DOHH2 (cell line): ENCODE results near the gene ELOVL7.

Experiments used
- H3F3A ChIP-seq: fragments of 200-600 bp; sonication (generic), shearing (Covaris generic); 2 replicates; pipeline ENCODE4 v1.6.0; 2016; ENCODE audit warnings: antibody characterized with exemption, mild to moderate bottlenecking; ENCODE audit not compliant: control insufficient read depth, insufficient read depth
- H3K27ac ChIP-seq: fragments of 200-600 bp; sonication (generic); 2 replicates; pipeline ENCODE4 v1.5.1; 2014; ENCODE audit warnings: low read depth, mild to moderate bottlenecking, low read length, moderate library complexity
- H3K27me3 ChIP-seq: fragments of 200-600 bp; sonication (generic); 2 replicates; pipeline ENCODE4 v1.6.1; 2014; ENCODE audit warnings: mild to moderate bottlenecking, low read length, mixed read lengths; ENCODE audit not compliant: control insufficient read depth
- H3K36me3 ChIP-seq: fragments of 200-600 bp; sonication (generic); 2 replicates; pipeline ENCODE4 v1.6.1; 2014; ENCODE audit warnings: mild to moderate bottlenecking, low read length, moderate library complexity, mixed read lengths; ENCODE audit not compliant: control insufficient read depth
- H3K4me1 ChIP-seq: fragments of 200-600 bp; sonication (generic); 2 replicates; pipeline ENCODE4 v1.6.1; 2014; ENCODE audit warnings: mild to moderate bottlenecking, low read length, mixed read lengths; ENCODE audit not compliant: control insufficient read depth
- H3K4me2 ChIP-seq: fragments of 200-600 bp; sonication (generic); 2 replicates; pipeline ENCODE4 v1.6.0; 2014; ENCODE audit warnings: mild to moderate bottlenecking, low read length, moderate library complexity
- H3K4me3 ChIP-seq: fragments of 200-600 bp; sonication (generic); 2 replicates; pipeline ENCODE4 v1.5.1; 2014; ENCODE audit warnings: mild to moderate bottlenecking, low read length, mixed read lengths
- H3K79me2 ChIP-seq: fragments of 200-600 bp; sonication (generic); 2 replicates; pipeline ENCODE4 v1.6.1; 2014; ENCODE audit warnings: mild to moderate bottlenecking, low read length, mixed read lengths; ENCODE audit not compliant: control insufficient read depth
- H3K9me2 ChIP-seq: fragments of 200-600 bp; sonication (generic); replicated peaks from 2 replicates; pipeline ENCODE4 v1.6.1; 2014; ENCODE audit warnings: mild to moderate bottlenecking, low read length, mixed read lengths; ENCODE audit not compliant: control insufficient read depth
- H3K9me3 ChIP-seq: fragments of 200-600 bp; sonication (generic); 2 replicates; pipeline ENCODE4 v1.6.1; 2014; ENCODE audit warnings: antibody characterized with exemption, low read length, mixed read lengths; ENCODE audit not compliant: control insufficient read depth, insufficient read depth
- H4K20me1 ChIP-seq: fragments of 200-600 bp; sonication (generic); 2 replicates; pipeline ENCODE4 v1.6.0; 2014; ENCODE audit warnings: low read depth, mild to moderate bottlenecking, antibody characterized with exemption, low read length, moderate library complexity; ENCODE audit not compliant: control insufficient read depth, insufficient read depth
- EZH2phosphoT487 ChIP-seq: fragments of 200-600 bp; sonication (generic); IDR thresholded peaks from 2 replicates; pipeline ENCODE4 v1.6.1; 2017; ENCODE audit warnings: borderline replicate concordance, mild to moderate bottlenecking, antibody characterized with exemption, low read length, moderate library complexity, mixed read lengths
- TF ChIP-seq, protein P1 (sequence below): fragments of 200-600 bp; sonication (generic); IDR thresholded peaks from one replicate; pipeline ENCODE4 v1.5.1; 2014; ENCODE audit warnings: antibody characterized with exemption, mild to moderate bottlenecking, low read depth, low read length; ENCODE audit not compliant: poor library complexity, severe bottlenecking

ELOVL7 gene

DNA sequence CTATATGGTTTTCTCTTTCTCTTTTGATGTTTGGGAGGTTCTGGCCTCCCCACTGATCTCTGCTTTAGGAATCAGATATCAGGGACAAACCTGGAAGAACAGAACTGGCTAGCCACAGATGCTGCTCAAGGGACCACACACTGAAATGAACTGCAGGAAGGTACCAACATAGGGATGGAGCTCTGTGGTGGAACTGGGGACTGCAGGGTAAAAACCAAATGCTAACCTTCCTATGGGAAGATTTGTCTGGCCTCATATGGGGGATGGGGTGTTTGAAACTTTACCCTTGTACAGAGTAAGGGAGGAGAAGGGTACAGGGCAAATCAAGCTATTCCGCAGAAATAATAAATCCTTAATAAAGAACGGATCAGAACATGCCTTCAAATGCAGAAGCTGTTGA is 49.4 kb downstream of the ELOVL7 start:
- no peak overlapping the region for H3K4me2 ChIP-seq
- no peaks in the 10 kb centered on the region for H3K79me2 ChIP-seq
- no peak overlapping the region for H3K27ac ChIP-seq
- H3K9me2 ChIP-seq, result no peaks in the 10 kb centered on the region
- H4K20me1 ChIP-seq, result no peaks in the 10 kb centered on the region
- H3K4me3 ChIP-seq, result no peak overlapping the region
- H3K36me3 ChIP-seq, result no peaks in the 10 kb centered on the region
- no peaks in the 10 kb centered on the region for H3K27me3 ChIP-seq
- no peaks in the 10 kb centered on the region for H3K4me1 ChIP-seq
- TF ChIP-seq, protein P1, sequence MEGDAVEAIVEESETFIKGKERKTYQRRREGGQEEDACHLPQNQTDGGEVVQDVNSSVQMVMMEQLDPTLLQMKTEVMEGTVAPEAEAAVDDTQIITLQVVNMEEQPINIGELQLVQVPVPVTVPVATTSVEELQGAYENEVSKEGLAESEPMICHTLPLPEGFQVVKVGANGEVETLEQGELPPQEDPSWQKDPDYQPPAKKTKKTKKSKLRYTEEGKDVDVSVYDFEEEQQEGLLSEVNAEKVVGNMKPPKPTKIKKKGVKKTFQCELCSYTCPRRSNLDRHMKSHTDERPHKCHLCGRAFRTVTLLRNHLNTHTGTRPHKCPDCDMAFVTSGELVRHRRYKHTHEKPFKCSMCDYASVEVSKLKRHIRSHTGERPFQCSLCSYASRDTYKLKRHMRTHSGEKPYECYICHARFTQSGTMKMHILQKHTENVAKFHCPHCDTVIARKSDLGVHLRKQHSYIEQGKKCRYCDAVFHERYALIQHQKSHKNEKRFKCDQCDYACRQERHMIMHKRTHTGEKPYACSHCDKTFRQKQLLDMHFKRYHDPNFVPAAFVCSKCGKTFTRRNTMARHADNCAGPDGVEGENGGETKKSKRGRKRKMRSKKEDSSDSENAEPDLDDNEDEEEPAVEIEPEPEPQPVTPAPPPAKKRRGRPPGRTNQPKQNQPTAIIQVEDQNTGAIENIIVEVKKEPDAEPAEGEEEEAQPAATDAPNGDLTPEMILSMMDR, result no peak
- TF ChIP-seq EZH2phosphoT487, result no peak
- no peaks in the 10 kb centered on the region for H3F3A ChIP-seq
- H3K9me3 ChIP-seq, result no peaks in the 10 kb centered on the region

DNA sequence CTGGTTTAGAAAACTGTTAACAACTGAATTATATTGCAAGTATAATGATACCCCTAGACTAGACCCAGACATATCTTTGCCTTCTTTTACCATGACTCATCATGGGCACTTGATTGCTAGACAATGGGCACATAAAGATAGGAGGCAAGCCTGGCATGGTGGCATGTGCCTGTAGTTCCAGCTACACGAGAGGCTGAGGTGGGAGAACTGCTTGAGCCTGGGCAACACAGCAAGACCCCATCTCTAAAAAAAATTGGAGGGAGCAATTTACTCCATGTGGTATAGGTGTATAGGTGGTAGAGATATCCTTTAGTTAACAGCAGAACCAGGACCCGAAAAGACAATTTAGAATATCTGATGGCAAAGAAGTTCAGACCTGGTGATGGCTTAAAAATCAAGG is 51.6 kb downstream of the ELOVL7 start:
- TF ChIP-seq, protein P1, result no peak
- no peak for TF ChIP-seq EZH2phosphoT487
- H3K4me3 ChIP-seq, result no peak overlapping the region
- H3K4me2 ChIP-seq, result no peak overlapping the region
- no peaks in the 10 kb centered on the region for H3K27me3 ChIP-seq
- H3F3A ChIP-seq, result no peaks in the 10 kb centered on the region
- H3K9me2 ChIP-seq, result no peaks in the 10 kb centered on the region
- no peak overlapping the region for H3K27ac ChIP-seq
- no peaks in the 10 kb centered on the region for H3K4me1 ChIP-seq
- no peaks in the 10 kb centered on the region for H3K36me3 ChIP-seq
- H3K79me2 ChIP-seq, result no peaks in the 10 kb centered on the region
- H3K9me3 ChIP-seq, result no peaks in the 10 kb centered on the region
- H4K20me1 ChIP-seq, result no peaks in the 10 kb centered on the region

DNA sequence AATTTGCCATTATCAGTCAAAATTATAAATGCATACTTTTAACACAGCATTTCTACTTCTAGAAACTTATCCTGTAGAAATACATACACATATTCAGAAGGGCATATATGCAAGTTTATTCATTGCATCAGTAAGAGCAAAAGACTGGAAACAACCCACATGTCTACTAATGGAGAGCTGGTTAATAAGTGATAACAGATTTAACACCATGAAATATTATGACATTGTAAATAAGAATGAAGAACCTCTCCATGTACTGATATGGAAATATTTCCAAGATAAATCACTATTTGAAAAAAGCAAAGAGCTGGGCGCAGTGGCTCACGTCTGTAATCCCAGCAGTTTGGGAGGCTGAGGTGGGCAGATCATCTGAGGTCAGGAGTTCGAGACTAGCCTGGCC is 54.5 kb downstream of the ELOVL7 start:
- Histone ChIP-seq H3K4me3 (no peak overlapping the region), H3K27me3 (peaks cover 2% of the 10 kb centered on the region; the same call in 1 of the 2 replicates), H3K4me2 (no peak overlapping the region), H3K4me1 (no peaks in the 10 kb centered on the region), H3K9me2 (no peaks in the 10 kb centered on the region), H3K36me3 (no peaks in the 10 kb centered on the region), H3F3A (no peaks in the 10 kb centered on the region), H3K27ac (no peak overlapping the region), H3K9me3 (no peaks in the 10 kb centered on the region), H4K20me1 (no peaks in the 10 kb centered on the region), H3K79me2 (no peaks in the 10 kb centered on the region)
- no peak for TF ChIP-seq EZH2phosphoT487
- TF ChIP-seq, protein P1, result no peak

DNA sequence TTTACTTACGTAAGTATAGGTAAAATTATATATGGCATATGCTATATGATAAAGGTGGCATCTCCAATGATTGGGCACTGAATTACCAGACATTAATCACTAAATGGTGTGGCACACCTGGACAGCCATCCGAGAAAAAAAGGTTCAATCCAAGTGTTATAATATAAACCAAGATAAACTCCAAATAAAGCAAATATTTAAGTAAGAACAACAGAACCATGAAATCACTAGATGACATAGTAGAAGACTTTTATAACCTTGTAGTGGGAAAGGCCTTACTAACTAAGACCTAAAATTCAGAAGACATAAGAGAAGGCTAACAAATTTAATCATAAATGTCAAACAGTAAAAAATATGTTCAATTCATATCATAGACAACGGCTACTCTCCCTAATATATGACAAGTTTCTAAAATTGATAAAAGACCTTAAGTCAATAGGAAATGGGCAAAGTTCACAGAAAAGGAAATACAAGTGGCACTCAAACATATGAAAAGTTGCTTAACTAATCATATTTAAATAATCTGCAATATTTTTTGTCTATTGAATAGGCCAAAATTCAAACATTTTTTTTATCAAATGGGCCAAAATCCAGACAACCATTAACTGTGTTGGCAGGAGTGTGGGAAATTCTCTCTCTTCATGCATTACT is 55.1 kb downstream of the ELOVL7 start:
- H3K4me2 ChIP-seq, result no peak overlapping the region
- no peaks in the 10 kb centered on the region for H3F3A ChIP-seq
- H3K27me3 ChIP-seq, result peaks cover 5% of the 10 kb centered on the region; the same call in 1 of the 2 replicates
- no peaks in the 10 kb centered on the region for H3K9me2 ChIP-seq
- TF ChIP-seq EZH2phosphoT487, result no peak
- TF ChIP-seq, protein P1, result no peak
- no peaks in the 10 kb centered on the region for H3K4me1 ChIP-seq
- no peaks in the 10 kb centered on the region for H4K20me1 ChIP-seq
- H3K27ac ChIP-seq, result no peak overlapping the region
- no peaks in the 10 kb centered on the region for H3K79me2 ChIP-seq
- H3K9me3 ChIP-seq, result no peaks in the 10 kb centered on the region
- no peak overlapping the region for H3K4me3 ChIP-seq
- no peaks in the 10 kb centered on the region for H3K36me3 ChIP-seq
